22Rv1 (cell line): ENCODE measurements around the gene CA5B.
"Not testable (repeated sequence)": the region's sequence is repeated elsewhere in the genome, so short reads cannot be mapped to it uniquely, and the experiment has no call there.

Experiments
- H3K27ac ChIP-seq: fragments of 450-650 bp; 2 replicates; pipeline ENCODE4 v1.5.1; 2017
- CTCF ChIP-seq: fragments of 450-650 bp; IDR thresholded peaks from 2 replicates; pipeline ENCODE4 v1.5.1; 2017; ENCODE audit warnings: mild to moderate bottlenecking
- ZFX ChIP-seq: fragments of 450-650 bp; IDR thresholded peaks from 2 replicates; pipeline ENCODE4 v1.6.1; 2017; ENCODE audit warnings: antibody characterized with exemption, borderline replicate concordance

CA5B gene

GRCh38 chrX:15750611-15751154 lies 12.6 kb downstream of the CA5B start:
- TF ChIP-seq ZFX, result no peak
- TF ChIP-seq CTCF, result no peak
- peak overlapping the region; percentile 54 for H3K27ac ChIP-seq

- H3K27ac ChIP-seq, result peak overlapping the region; percentile 54
- TF ChIP-seq CTCF (no peak), ZFX (no peak)
Observed at GRCh38 chrX:15751155-15751819, 13.2 kb downstream of the CA5B start.

- no peak for TF ChIP-seq ZFX
- no peak for TF ChIP-seq CTCF
- no peak overlapping the region for H3K27ac ChIP-seq
Observed at GRCh38 chrX:15755091-15755490, 17.0 kb downstream of the CA5B start.

GRCh38 chrX:15758140-15758539 lies 20.1 kb downstream of the CA5B start:
- H3K27ac ChIP-seq, result no peak overlapping the region
- TF ChIP-seq ZFX (no peak), CTCF (no peak)

- H3K27ac ChIP-seq, result not testable (repeated sequence)
Observed at GRCh38 chrX:15759886-15760285, 21.8 kb downstream of the CA5B start.

- H3K27ac ChIP-seq, result no peak overlapping the region
- TF ChIP-seq CTCF (peak; percentile 77), ZFX (no peak)
Observed at GRCh38 chrX:15761564-15762191, 23.6 kb downstream of the CA5B start.

GRCh38 chrX:15769300-15769954 lies 31.4 kb downstream of the CA5B start:
- no peak overlapping the region for H3K27ac ChIP-seq
- TF ChIP-seq ZFX, result no peak
- no peak for TF ChIP-seq CTCF
